ENCODE results near the gene BAG3.

- TF ChIP-seq SIN3A (IDR thresholded peaks at IDR 0.05; ENCODE audit: borderline replicate concordance, insufficient read depth, low read length) (no peak), REST (IDR thresholded peaks at IDR 0.05; ENCODE audit: insufficient read depth in 1 of 2, low read depth in 2 of 2, low read length in 2 of 2) (no peak)
Observed at GRCh38 chr10:119723624-119724023, 72.4 kb downstream of the BAG3 start.
